ENCODE measurements around the gene HOXA10. TPM values are rescaled to one million over a fixed set of nuclear protein-coding genes. Genes with fewer than 3 reads are reported as not detected.

HOXA10 gene
- total RNA-seq, 1 donor from 2014 or later = 19.7 TPM

GRCh38 chr7:27180431-27181420 lies 6.6 kb upstream of the HOXA10 start:
- peak; percentile 69 for DNase-seq (ENCODE audit: low spot score)

- peak; percentile 94 for DNase-seq (ENCODE audit: low spot score)
Measured at GRCh38 chr7:27179503-27180430, 5.6 kb upstream of the HOXA10 start.

- DNase-seq (ENCODE audit: low spot score) = peak; percentile 45
Measured at GRCh38 chr7:27179030-27179429, 4.9 kb upstream of the HOXA10 start.

- peak; percentile 62 for DNase-seq (ENCODE audit: low spot score)
Measured at GRCh38 chr7:27178366-27178765, 4.2 kb upstream of the HOXA10 start.

GRCh38 chr7:27177795-27178320 lies 3.7 kb upstream of the HOXA10 start:
- DNase-seq (ENCODE audit: low spot score) = no peak

GRCh38 chr7:27176962-27177794 lies 3.1 kb upstream of the HOXA10 start:
- peak; percentile 82 for DNase-seq (ENCODE audit: low spot score)

- DNase-seq (ENCODE audit: low spot score) = no peak
Measured at GRCh38 chr7:27176524-27176845, 2.4 kb upstream of the HOXA10 start.

- DNase-seq (ENCODE audit: low spot score) = peak; percentile 81
Measured at GRCh38 chr7:27175626-27176523, 1.8 kb upstream of the HOXA10 start.

GRCh38 chr7:27174874-27175625 lies 930 bp upstream of the HOXA10 start:
- peak; percentile 24 for DNase-seq (ENCODE audit: low spot score)

GRCh38 chr7:27173511-27173955 lies 587 bp downstream of the HOXA10 start:
- peak; percentile 89 for DNase-seq (ENCODE audit: low spot score)

GRCh38 chr7:27172823-27173510 lies 1.2 kb downstream of the HOXA10 start:
- peak; percentile 93 for DNase-seq (ENCODE audit: low spot score)

GRCh38 chr7:27172315-27172774 lies 1.8 kb downstream of the HOXA10 start:
- DNase-seq (ENCODE audit: low spot score) = peak; percentile 72

GRCh38 chr7:27171637-27172314 lies 2.3 kb downstream of the HOXA10 start:
- DNase-seq (ENCODE audit: low spot score) = peak; percentile 47

GRCh38 chr7:27171325-27171636 lies 2.8 kb downstream of the HOXA10 start:
- peak; percentile 69 for DNase-seq (ENCODE audit: low spot score)

GRCh38 chr7:27170426-27171324 lies 3.4 kb downstream of the HOXA10 start:
- no peak for DNase-seq (ENCODE audit: low spot score)

- DNase-seq (ENCODE audit: low spot score) = no peak
Measured at GRCh38 chr7:27169658-27170425, 4.3 kb downstream of the HOXA10 start.

Data from mesenteric fat pad (tissue), 1 donor.